ENCODE data around the gene METAP1D. TPM values are rescaled to one million over a fixed set of nuclear protein-coding genes. Genes with fewer than 3 reads are reported as not detected.

The METAP1D gene
- total and polyA plus RNA-seq, 2 donors (not counting 3 experiments of a cell fraction or from before 2014, with no cell fraction given) = 4.2 to 8.1 TPM

- Histone ChIP-seq H3K4me2 (ENCODE audit: insufficient read depth, low read length) (no peak overlapping the region), H3K4me3 (replicated peaks in 1 of 3; ENCODE audit: insufficient read depth in 1 of 3, low read depth in 1 of 3, low read length in 3 of 3) (no peak overlapping the region), H3K27me3 (ENCODE audit: control insufficient read depth in 2 of 2, insufficient read depth in 2 of 2, low read length in 2 of 2) (peaks cover 86 to 100% of the 10 kb centered on the region in 2 experiments), H3K4me1 (ENCODE audit: control insufficient read depth, extremely low read depth, insufficient read depth, low read length) (peaks cover 14% of the 10 kb centered on the region), H2AFZ (ENCODE audit: low read depth, low read length) (no peak overlapping the region), H3K27ac (ENCODE audit: insufficient read depth, low read depth, low read length) (no peak overlapping the region), H3K79me2 (ENCODE audit: control insufficient read depth, insufficient read depth, low read length) (no peaks in the 10 kb centered on the region), H3K9me3 (replicated peaks; ENCODE audit: control insufficient read depth, insufficient read depth, low read length) (no peaks in the 10 kb centered on the region), H4K20me1 (replicated peaks; ENCODE audit: control insufficient read depth, extremely low read depth, insufficient read depth, low read length) (no peaks in the 10 kb centered on the region), H3K9ac (replicated peaks; ENCODE audit: extremely low read depth, insufficient read depth, low read length) (no peak overlapping the region), H3K36me3 (ENCODE audit: control insufficient read depth in 2 of 2, extremely low read depth in 1 of 2, insufficient read depth in 2 of 2, low read length in 2 of 2) (no peaks in the 10 kb centered on the region), H3K9me1 (replicated peaks; ENCODE audit: control insufficient read depth, extremely low read depth, insufficient read depth, low read length) (no peaks in the 10 kb centered on the region)
- ChIA-PET POLR2A (no interaction called here), CTCF (interaction anchor here (1.9 kb wide), 1 partner anchor 9 kb away, joined by 6 read pairs; no protein-coding TSS in a partner anchor)
- no peak for TF ChIP-seq GATA2 (IDR thresholded peaks at IDR 0.05; ENCODE audit: insufficient read depth, insufficient read length, low read depth, low read length)
- TF ChIP-seq EZH2 (IDR thresholded peaks at IDR 0.05; ENCODE audit: borderline replicate concordance, low read depth, low read length, severe bottlenecking) = no peak
- TF ChIP-seq POLR2AphosphoS5 (IDR thresholded peaks at IDR 0.05; ENCODE audit: insufficient read depth, low read depth, low read length) = no peak
- no peak for TF ChIP-seq CTCF (IDR thresholded peaks at IDR 0.05; ENCODE audit: extremely low read depth in 1 of 2, insufficient read depth in 1 of 2, low read depth in 1 of 2, low read length in 2 of 2)
- no peak for TF ChIP-seq JUN (IDR thresholded peaks at IDR 0.05; ENCODE audit: borderline replicate concordance, insufficient read depth, insufficient read length, low read depth)
- no peak for TF ChIP-seq POLR2A (IDR thresholded peaks at IDR 0.05; ENCODE audit: low read depth, low read length)
- TF ChIP-seq MYC (IDR thresholded peaks at IDR 0.05; ENCODE audit: low read depth, low read length) = no peak
- no peak for TF ChIP-seq MAX (IDR thresholded peaks at IDR 0.05; ENCODE audit: insufficient read depth, insufficient read length)
- TF ChIP-seq FOS (IDR thresholded peaks at IDR 0.05; ENCODE audit: borderline replicate concordance, insufficient read depth, low read length) = no peak
- no TSS peak for BruUV-seq (replicated peaks)
- dilution Hi-C loops (cut with MboI; ENCODE audit: extremely low pct_ligation_motif_present, low sequenced_read_pairs) (no loop called here), intact Hi-C loops (cut with micrococcal nuclease) (no loop called here)
- FAIRE-seq (no peak), DNase-seq (ENCODE audit: low read depth, low spot score) (no peak)
Observed at GRCh38 chr2:172089633-172090032, 89.9 kb downstream of the METAP1D start.

Measured in endothelial cell of umbilical vein (primary cell).